ENCODE results near the gene TSPAN31.
"Not testable (repeated sequence)": the region's sequence is repeated elsewhere in the genome, so short reads cannot be mapped to it uniquely, and the experiment has no call there.

The TSPAN31 gene

DNA sequence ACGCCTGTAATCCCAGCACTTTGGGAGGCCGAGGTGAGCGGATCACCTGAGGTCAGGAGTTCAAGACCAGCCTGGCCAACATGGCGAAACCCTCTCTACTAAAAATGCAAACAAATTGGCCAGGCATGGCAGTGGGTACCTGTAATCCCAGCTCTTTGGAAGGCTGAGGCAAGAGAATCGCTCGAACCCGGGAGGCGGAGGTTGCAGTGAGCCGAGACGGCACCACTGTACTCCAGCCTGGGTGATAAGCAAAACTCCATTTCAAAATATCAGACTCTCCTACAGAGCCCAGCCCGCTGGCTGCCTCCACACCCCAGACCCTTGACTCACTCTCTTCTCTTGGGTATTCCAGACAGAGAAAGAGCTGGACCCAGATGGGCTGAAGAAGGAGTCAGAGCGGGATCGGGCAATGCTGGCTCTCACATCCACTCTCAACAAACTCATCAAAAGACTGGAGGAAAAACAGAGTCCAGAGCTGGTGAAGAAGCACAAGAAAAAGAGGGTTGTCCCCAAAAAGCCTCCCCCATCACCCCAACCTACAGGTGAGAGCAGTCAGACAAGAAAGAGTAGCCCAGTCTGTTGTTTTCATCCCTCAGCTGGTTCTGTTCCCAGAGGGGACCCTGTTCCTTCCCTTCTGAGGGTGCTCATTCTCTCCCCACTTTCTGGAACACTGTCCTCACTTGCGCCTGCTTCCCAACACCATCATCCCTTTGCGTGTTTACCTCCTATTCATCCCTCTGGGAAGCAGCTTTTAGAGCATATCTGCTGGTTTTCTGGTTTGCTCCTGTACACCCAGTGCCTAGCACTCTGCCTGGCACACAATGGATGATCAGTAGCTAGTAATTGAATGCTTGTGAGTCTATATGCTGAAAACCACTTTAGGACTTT, 26.0 kb upstream of the TSPAN31 start:
- peaks cover 4% of the 10 kb centered on the region; the same call in 1 of the 2 replicates for H3K36me3 ChIP-seq (ENCODE audit: insufficient read depth, low read length)
- no peak overlapping the region for H3K9ac ChIP-seq (ENCODE audit: low read depth, low read length)
- H3K4me1 ChIP-seq (ENCODE audit: insufficient read depth, low read length) = peaks cover 4% of the 10 kb centered on the region; the same call in 1 of the 2 replicates
- H3K9me3 ChIP-seq (ENCODE audit: control insufficient read depth, insufficient read depth, low read length) = no peaks in the 10 kb centered on the region

DNA sequence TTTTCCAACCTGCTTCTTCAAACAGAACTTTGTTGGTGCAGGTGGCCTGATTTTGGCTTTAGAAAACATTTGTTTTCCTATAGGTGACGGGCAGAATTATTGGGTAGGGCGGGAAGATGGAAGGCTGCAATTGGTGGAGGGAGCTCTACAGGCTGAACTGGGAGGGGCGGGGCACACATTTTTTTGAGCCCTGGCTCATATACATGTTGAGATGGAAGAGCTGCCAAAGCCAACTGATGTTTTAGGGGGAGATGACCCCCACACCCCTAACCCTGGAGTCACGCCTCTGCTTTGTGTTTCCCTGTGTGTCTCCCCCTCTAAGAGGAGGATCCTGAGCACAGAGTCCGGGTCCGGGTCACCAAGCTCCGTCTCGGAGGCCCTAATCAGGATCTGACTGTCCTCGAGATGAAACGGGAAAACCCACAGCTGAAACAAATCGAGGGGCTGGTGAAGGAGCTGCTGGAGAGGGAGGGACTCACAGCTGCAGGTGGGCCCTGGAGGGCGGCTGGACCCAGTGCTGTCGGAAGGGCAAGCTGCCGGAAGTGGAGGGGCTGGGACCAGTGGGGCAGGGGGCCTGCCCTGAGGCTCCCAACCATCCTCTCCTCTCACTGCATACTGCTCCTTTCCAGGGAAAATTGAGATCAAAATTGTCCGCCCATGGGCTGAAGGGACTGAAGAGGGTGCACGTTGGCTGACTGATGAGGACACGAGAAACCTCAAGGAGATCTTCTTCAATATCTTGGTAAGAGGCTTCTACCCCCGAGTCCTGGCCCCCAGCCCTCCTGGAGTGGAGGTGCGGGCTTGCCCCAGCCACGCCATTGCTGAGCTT, 24.8 kb upstream of the TSPAN31 start:
- Histone ChIP-seq H3K4me1 (ENCODE audit: insufficient read depth, low read length) (peaks cover 4% of the 10 kb centered on the region; the same call in 1 of the 2 replicates), H3K9me3 (ENCODE audit: control insufficient read depth, insufficient read depth, low read length) (no peaks in the 10 kb centered on the region), H3K36me3 (ENCODE audit: insufficient read depth, low read length) (peaks cover 4% of the 10 kb centered on the region; the same call in 1 of the 2 replicates), H3K9ac (ENCODE audit: low read depth, low read length) (no peak overlapping the region)

GRCh38 chr12:57720606-57721595, 23.9 kb upstream of the TSPAN31 start:
- Histone ChIP-seq H3K4me1 (ENCODE audit: insufficient read depth, low read length) (peaks cover 4% of the 10 kb centered on the region; the same call in 1 of the 2 replicates), H3K9me3 (ENCODE audit: control insufficient read depth, insufficient read depth, low read length) (no peaks in the 10 kb centered on the region), H3K36me3 (ENCODE audit: insufficient read depth, low read length) (peaks cover 4% of the 10 kb centered on the region; the same call in 1 of the 2 replicates), H3K9ac (ENCODE audit: low read depth, low read length) (no peak overlapping the region)

- H3K9ac ChIP-seq (ENCODE audit: low read depth, low read length); H3K36me3 ChIP-seq (ENCODE audit: insufficient read depth, low read length); H3K9me3 ChIP-seq (ENCODE audit: control insufficient read depth, insufficient read depth, low read length); H3K4me1 ChIP-seq (ENCODE audit: insufficient read depth, low read length): not testable (repeated sequence)
These were observed 22.8 kb upstream of the TSPAN31 start for GRCh38 chr12:57721846-57722608.

DNA sequence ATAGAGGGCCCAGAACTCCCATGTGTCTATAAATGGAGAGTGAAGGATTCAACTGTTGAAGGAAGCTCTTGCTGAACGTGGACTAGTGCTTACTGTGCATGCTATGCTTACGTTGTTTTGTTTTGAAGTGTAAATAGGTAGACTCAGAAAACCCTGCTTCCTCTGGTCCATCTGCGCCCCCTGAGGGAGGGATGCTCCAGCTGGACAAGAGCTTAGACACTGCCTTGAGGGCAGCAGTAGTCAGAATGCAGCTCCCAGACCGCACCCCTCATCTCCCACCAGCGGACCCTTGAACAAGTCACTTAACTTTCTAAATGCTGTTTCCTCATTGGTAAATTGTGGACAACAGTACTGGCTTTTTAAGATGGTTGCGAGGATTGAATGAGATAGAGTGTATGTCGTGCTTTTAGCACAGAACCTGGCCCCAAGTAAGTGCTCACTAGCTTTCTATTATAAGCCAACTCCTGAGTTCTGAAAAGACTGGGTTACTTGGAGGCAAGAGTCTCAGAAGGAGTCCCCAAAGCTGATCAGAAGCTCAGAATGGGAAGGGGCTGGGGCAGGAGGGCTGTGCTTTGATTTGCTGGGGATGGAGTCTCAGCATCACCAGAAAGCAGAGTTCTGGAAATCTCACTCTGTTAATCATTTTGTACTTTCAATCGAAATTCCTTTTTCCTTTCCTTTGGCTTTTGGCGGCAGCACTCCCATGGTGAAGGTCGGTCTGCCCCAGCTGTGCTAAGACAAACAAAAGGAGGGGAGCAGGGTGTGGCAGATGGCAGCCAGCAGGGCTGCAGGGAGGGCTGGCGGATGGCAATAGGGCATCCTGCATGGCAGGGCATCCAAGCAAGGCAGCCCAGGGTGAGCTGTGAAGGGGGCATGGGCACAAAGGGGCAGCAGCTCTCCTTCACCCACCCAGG, 21.9 kb upstream of the TSPAN31 start:
- Histone ChIP-seq H3K9ac (ENCODE audit: low read depth, low read length) (no peak overlapping the region), H3K36me3 (ENCODE audit: insufficient read depth, low read length) (no peaks in the 10 kb centered on the region), H3K9me3 (ENCODE audit: control insufficient read depth, insufficient read depth, low read length) (no peaks in the 10 kb centered on the region), H3K4me1 (ENCODE audit: insufficient read depth, low read length) (peaks cover 4% of the 10 kb centered on the region; the same call in 1 of the 2 replicates)

- Histone ChIP-seq H3K9ac (ENCODE audit: low read depth, low read length) (no peak overlapping the region), H3K4me1 (ENCODE audit: insufficient read depth, low read length) (peaks cover 4% of the 10 kb centered on the region; the same call in 1 of the 2 replicates), H3K36me3 (ENCODE audit: insufficient read depth, low read length) (no peaks in the 10 kb centered on the region), H3K9me3 (ENCODE audit: control insufficient read depth, insufficient read depth, low read length) (no peaks in the 10 kb centered on the region)
These were observed 21.2 kb upstream of the TSPAN31 start for GRCh38 chr12:57723630-57723962.

DNA sequence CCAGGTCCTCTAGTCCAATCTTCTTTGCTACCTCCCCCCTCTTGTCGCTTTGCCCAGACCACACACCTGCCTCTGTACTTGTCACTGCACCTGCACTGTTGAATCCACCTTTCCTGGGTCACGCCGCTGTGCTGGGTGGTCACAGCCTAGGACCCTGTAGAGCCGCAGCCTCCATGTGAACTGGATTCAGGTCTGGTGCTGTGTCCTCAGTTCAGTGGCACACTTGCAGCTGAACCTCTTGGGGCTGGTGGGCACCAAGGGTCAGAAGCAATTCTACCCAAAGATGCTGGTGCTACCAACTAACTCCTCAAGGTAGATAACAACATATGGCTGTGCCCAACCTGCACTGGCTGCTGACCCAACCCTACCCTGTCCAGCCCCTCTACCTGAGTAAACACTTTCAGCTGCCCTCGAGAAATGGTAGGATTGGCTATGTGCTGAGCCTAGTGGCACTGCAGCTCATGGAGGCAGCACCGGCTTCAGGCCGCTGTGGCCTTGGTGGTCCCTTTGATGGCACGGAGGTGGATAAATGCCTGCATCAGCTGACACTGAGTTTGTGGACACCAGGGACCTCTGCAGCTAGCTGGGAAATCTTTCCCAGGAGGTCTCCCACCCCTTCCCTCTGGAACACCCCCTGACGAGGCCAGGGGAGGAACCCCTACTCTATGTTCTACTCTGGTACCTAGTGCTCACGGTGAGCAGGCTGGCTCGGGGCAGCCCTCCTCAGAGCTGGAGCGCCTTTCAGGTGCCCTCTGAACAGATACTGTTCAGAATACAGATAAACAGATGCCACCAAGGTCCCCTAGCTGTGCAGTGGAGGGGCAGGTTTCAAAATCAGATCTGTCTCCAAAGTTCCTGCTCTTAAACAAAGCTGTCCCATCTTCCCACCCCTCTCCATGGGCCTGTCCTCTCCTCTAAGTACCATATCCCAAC, 20.6 kb upstream of the TSPAN31 start:
- Histone ChIP-seq H3K36me3 (ENCODE audit: insufficient read depth, low read length) (no peaks in the 10 kb centered on the region), H3K9ac (ENCODE audit: low read depth, low read length) (no peak overlapping the region), H3K9me3 (ENCODE audit: control insufficient read depth, insufficient read depth, low read length) (no peaks in the 10 kb centered on the region), H3K4me1 (ENCODE audit: insufficient read depth, low read length) (peaks cover 4% of the 10 kb centered on the region; the same call in 1 of the 2 replicates)

DNA sequence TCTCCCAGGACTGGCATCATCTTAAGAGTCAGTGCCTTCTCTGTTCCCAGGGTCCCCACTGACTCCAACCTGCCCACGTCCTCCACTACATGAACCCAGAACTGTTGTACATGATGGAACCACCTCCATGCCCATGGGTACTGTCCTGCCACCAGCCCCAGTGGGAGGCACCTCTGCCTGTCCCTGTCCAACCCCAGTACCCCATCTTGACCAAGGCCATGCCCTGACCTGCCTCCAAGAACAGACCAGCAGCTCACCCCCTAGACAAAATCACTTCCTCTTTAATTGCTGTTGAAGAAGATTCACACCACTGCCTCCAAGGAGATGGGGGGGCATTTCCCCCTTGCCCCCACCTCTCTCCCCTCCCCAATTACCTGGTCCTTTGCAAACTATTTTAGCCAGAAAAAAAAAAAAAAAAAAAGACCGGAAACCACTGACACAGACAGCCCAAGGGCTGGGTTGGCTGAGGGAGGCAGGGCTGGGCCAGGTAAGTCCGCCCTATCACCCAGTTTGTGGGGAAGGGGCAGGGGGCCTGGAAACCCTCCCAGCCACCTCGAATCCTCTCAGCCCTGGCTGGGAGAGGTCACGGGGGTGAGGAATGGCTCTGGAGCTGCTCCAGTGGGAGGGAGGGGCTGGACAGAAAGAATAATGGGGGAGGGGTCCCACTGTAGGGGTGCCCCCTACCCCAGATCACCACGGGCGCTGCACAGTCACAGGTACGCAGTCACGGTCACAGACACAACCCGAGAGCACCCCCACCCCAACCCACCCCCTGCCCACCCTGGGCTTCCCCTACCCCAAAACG, 19.7 kb upstream of the TSPAN31 start:
- H3K4me1 ChIP-seq (ENCODE audit: insufficient read depth, low read length) = peaks cover 4% of the 10 kb centered on the region; the same call in 1 of the 2 replicates
- H3K9ac ChIP-seq (ENCODE audit: low read depth, low read length) = peak overlapping the region; percentile 23; the same call in 1 of the 2 replicates
- H3K36me3 ChIP-seq (ENCODE audit: insufficient read depth, low read length) = no peaks in the 10 kb centered on the region

DNA sequence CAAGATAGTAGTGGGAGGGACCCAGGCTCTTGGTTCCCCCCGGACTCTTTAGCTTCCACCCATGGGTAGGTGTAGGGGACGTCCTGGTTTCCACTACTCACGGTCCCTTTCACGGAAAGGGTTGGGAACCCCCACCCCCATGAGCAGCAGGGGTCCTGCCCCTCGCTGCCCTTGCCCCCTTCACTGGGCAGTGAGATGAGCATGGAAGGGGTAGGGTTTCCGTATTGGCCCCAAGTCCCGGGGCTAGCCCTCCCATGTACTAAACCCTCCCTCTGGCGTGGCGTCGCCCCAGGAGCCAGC, 19.0 kb upstream of the TSPAN31 start:
- Histone ChIP-seq H3K9ac (ENCODE audit: low read depth, low read length) (peak overlapping the region; percentile 63; the same call in 1 of the 2 replicates), H3K9me3 (ENCODE audit: control insufficient read depth, insufficient read depth, low read length) (no peaks in the 10 kb centered on the region), H3K4me1 (ENCODE audit: insufficient read depth, low read length) (peaks cover 4% of the 10 kb centered on the region; the same call in 1 of the 2 replicates), H3K36me3 (ENCODE audit: insufficient read depth, low read length) (no peaks in the 10 kb centered on the region)

More for the DNA sequence above, 19.7 kb upstream of the TSPAN31 start:
- H3K9me3 ChIP-seq (ENCODE audit: control insufficient read depth, insufficient read depth, low read length) = no peaks in the 10 kb centered on the region

- no peaks in the 10 kb centered on the region for H3K9me3 ChIP-seq (ENCODE audit: control insufficient read depth, insufficient read depth, low read length)
- peak overlapping the region; percentile 63; the same call in 1 of the 2 replicates for H3K9ac ChIP-seq (ENCODE audit: low read depth, low read length)
- H3K36me3 ChIP-seq (ENCODE audit: insufficient read depth, low read length) = no peaks in the 10 kb centered on the region
- H3K4me1 ChIP-seq (ENCODE audit: insufficient read depth, low read length) = peaks cover 4% of the 10 kb centered on the region; the same call in 1 of the 2 replicates
These were observed 18.5 kb upstream of the TSPAN31 start for GRCh38 chr12:57726151-57726883.
